DOHH2 (cell line): ENCODE measurements around the gene MAFG.

Experiments
- H3F3A ChIP-seq: fragments of 200-600 bp; sonication (generic), shearing (Covaris generic); 2 replicates; pipeline ENCODE4 v1.6.0; 2016; ENCODE audit warnings: antibody characterized with exemption, mild to moderate bottlenecking; ENCODE audit not compliant: control insufficient read depth, insufficient read depth
- H3K27ac ChIP-seq: fragments of 200-600 bp; sonication (generic); 2 replicates; pipeline ENCODE4 v1.5.1; 2014; ENCODE audit warnings: low read depth, mild to moderate bottlenecking, low read length, moderate library complexity
- H3K27me3 ChIP-seq: fragments of 200-600 bp; sonication (generic); 2 replicates; pipeline ENCODE4 v1.6.1; 2014; ENCODE audit warnings: mild to moderate bottlenecking, low read length, mixed read lengths; ENCODE audit not compliant: control insufficient read depth
- H3K36me3 ChIP-seq: fragments of 200-600 bp; sonication (generic); 2 replicates; pipeline ENCODE4 v1.6.1; 2014; ENCODE audit warnings: mild to moderate bottlenecking, low read length, moderate library complexity, mixed read lengths; ENCODE audit not compliant: control insufficient read depth
- H3K4me1 ChIP-seq: fragments of 200-600 bp; sonication (generic); 2 replicates; pipeline ENCODE4 v1.6.1; 2014; ENCODE audit warnings: mild to moderate bottlenecking, low read length, mixed read lengths; ENCODE audit not compliant: control insufficient read depth
- H3K4me2 ChIP-seq: fragments of 200-600 bp; sonication (generic); 2 replicates; pipeline ENCODE4 v1.6.0; 2014; ENCODE audit warnings: mild to moderate bottlenecking, low read length, moderate library complexity
- H3K4me3 ChIP-seq: fragments of 200-600 bp; sonication (generic); 2 replicates; pipeline ENCODE4 v1.5.1; 2014; ENCODE audit warnings: mild to moderate bottlenecking, low read length, mixed read lengths
- H3K79me2 ChIP-seq: fragments of 200-600 bp; sonication (generic); 2 replicates; pipeline ENCODE4 v1.6.1; 2014; ENCODE audit warnings: mild to moderate bottlenecking, low read length, mixed read lengths; ENCODE audit not compliant: control insufficient read depth
- H3K9me2 ChIP-seq: fragments of 200-600 bp; sonication (generic); replicated peaks from 2 replicates; pipeline ENCODE4 v1.6.1; 2014; ENCODE audit warnings: mild to moderate bottlenecking, low read length, mixed read lengths; ENCODE audit not compliant: control insufficient read depth
- H3K9me3 ChIP-seq: fragments of 200-600 bp; sonication (generic); 2 replicates; pipeline ENCODE4 v1.6.1; 2014; ENCODE audit warnings: antibody characterized with exemption, low read length, mixed read lengths; ENCODE audit not compliant: control insufficient read depth, insufficient read depth
- H4K20me1 ChIP-seq: fragments of 200-600 bp; sonication (generic); 2 replicates; pipeline ENCODE4 v1.6.0; 2014; ENCODE audit warnings: low read depth, mild to moderate bottlenecking, antibody characterized with exemption, low read length, moderate library complexity; ENCODE audit not compliant: control insufficient read depth, insufficient read depth
- CTCF ChIP-seq: fragments of 200-600 bp; sonication (generic); IDR thresholded peaks from one replicate; pipeline ENCODE4 v1.5.1; 2014; ENCODE audit warnings: antibody characterized with exemption, mild to moderate bottlenecking, low read depth, low read length; ENCODE audit not compliant: poor library complexity, severe bottlenecking
- EZH2phosphoT487 ChIP-seq: fragments of 200-600 bp; sonication (generic); IDR thresholded peaks from 2 replicates; pipeline ENCODE4 v1.6.1; 2017; ENCODE audit warnings: borderline replicate concordance, mild to moderate bottlenecking, antibody characterized with exemption, low read length, moderate library complexity, mixed read lengths

Gene MAFG

GRCh38 chr17:81901167-81902022, 26.1 kb downstream of the MAFG start:
- Histone ChIP-seq H3K79me2 (no peaks in the 10 kb centered on the region), H3K9me3 (no peaks in the 10 kb centered on the region), H3K4me1 (no peaks in the 10 kb centered on the region; the same call in 1 of the 2 replicates), H3F3A (no peaks in the 10 kb centered on the region), H3K27ac (no peak overlapping the region), H3K4me2 (no peak overlapping the region), H4K20me1 (peaks cover 4% of the 10 kb centered on the region; the same call in 1 of the 2 replicates), H3K36me3 (peaks cover 45% of the 10 kb centered on the region), H3K9me2 (no peaks in the 10 kb centered on the region), H3K27me3 (peaks cover 2% of the 10 kb centered on the region), H3K4me3 (no peak overlapping the region)
- no peak for TF ChIP-seq CTCF
- TF ChIP-seq EZH2phosphoT487, result no peak

GRCh38 chr17:81900181-81900820, 27.2 kb downstream of the MAFG start:
- Histone ChIP-seq H3K79me2 (peaks cover 2% of the 10 kb centered on the region), H3F3A (no peaks in the 10 kb centered on the region), H4K20me1 (peaks cover 4% of the 10 kb centered on the region; the same call in 1 of the 2 replicates), H3K27ac (no peak overlapping the region), H3K36me3 (peaks cover 49% of the 10 kb centered on the region), H3K4me2 (no peak overlapping the region), H3K27me3 (peaks cover 2% of the 10 kb centered on the region), H3K4me1 (no peaks in the 10 kb centered on the region; the same call in 1 of the 2 replicates), H3K9me3 (no peaks in the 10 kb centered on the region), H3K4me3 (no peak overlapping the region), H3K9me2 (no peaks in the 10 kb centered on the region)
- TF ChIP-seq EZH2phosphoT487, result no peak

- H3K4me1 ChIP-seq, result peaks cover under 1% of the 10 kb centered on the region
- H3K27me3 ChIP-seq, result peaks cover 2% of the 10 kb centered on the region
- H3K36me3 ChIP-seq, result peaks cover 48% of the 10 kb centered on the region
- H3K4me3 ChIP-seq, result no peak overlapping the region
- TF ChIP-seq EZH2phosphoT487 (no peak), CTCF (no peak)
- H4K20me1 ChIP-seq, result peaks cover 4% of the 10 kb centered on the region; the same call in 1 of the 2 replicates
- no peaks in the 10 kb centered on the region for H3K9me3 ChIP-seq
- H3K4me2 ChIP-seq, result no peak overlapping the region
- H3K9me2 ChIP-seq, result no peaks in the 10 kb centered on the region
- H3K27ac ChIP-seq, result no peak overlapping the region
- no peaks in the 10 kb centered on the region for H3F3A ChIP-seq
- H3K79me2 ChIP-seq, result peaks cover 6% of the 10 kb centered on the region
These were observed 27.9 kb downstream of the MAFG start for GRCh38 chr17:81899514-81900166.
